DMS 273 (cell line): ENCODE data around the gene TMEM86B.
"Not testable (repeated sequence)": the region's sequence is repeated elsewhere in the genome, so short reads cannot be mapped to it uniquely, and the experiment has no call there.

ENCODE experiments used
- DNase-seq: peaks from one replicate; lab custom pipeline; 2025; ENCODE audit not compliant: unreplicated experiment; lab: John Stamatoyannopoulos, UW

TMEM86B gene

GRCh38 chr19:55242517-55242916, 14.0 kb upstream of the TMEM86B start:
- DNase-seq = no peak

- DNase-seq = no peak
Observed at GRCh38 chr19:55241935-55242464, 13.4 kb upstream of the TMEM86B start.

- no peak for DNase-seq
Observed at GRCh38 chr19:55241143-55241934, 12.8 kb upstream of the TMEM86B start.

GRCh38 chr19:55240713-55241020, 12.1 kb upstream of the TMEM86B start:
- no peak for DNase-seq

- no peak for DNase-seq
Observed at GRCh38 chr19:55239004-55239403, 10.4 kb upstream of the TMEM86B start.

- DNase-seq = no peak
Observed at GRCh38 chr19:55238030-55238429, 9.5 kb upstream of the TMEM86B start.

- no peak for DNase-seq
Observed at GRCh38 chr19:55232986-55233385, 4.4 kb upstream of the TMEM86B start.

- DNase-seq = no peak
Observed at GRCh38 chr19:55232286-55232602, 3.7 kb upstream of the TMEM86B start.

- no peak for DNase-seq
Observed at GRCh38 chr19:55231391-55232285, 3.1 kb upstream of the TMEM86B start.

GRCh38 chr19:55230780-55231179, 2.2 kb upstream of the TMEM86B start:
- no peak for DNase-seq

GRCh38 chr19:55230329-55230728, 1.8 kb upstream of the TMEM86B start:
- DNase-seq = no peak

- no peak for DNase-seq
Observed at GRCh38 chr19:55229789-55230182, 1.2 kb upstream of the TMEM86B start.

GRCh38 chr19:55229145-55229788, 704 bp upstream of the TMEM86B start:
- no peak for DNase-seq

- DNase-seq = no peak
Observed at GRCh38 chr19:55228015-55228391, 560 bp downstream of the TMEM86B start.

- no peak for DNase-seq
Observed at GRCh38 chr19:55227241-55228014, 1.1 kb downstream of the TMEM86B start.

GRCh38 chr19:55226788-55227187, 1.8 kb downstream of the TMEM86B start:
- no peak for DNase-seq

- DNase-seq = no peak
Observed at GRCh38 chr19:55226273-55226672, 2.3 kb downstream of the TMEM86B start.

GRCh38 chr19:55225415-55225958, 3.1 kb downstream of the TMEM86B start:
- DNase-seq = no peak

GRCh38 chr19:55224679-55225414, 3.7 kb downstream of the TMEM86B start:
- DNase-seq = not testable (repeated sequence)

GRCh38 chr19:55224038-55224665, 4.4 kb downstream of the TMEM86B start:
- DNase-seq = no peak
